Stromal cell of bone marrow (primary cell): ENCODE data around the gene CELSR3.
A peak's percentile ranks its signal among the peaks of the same experiment; 100 is the strongest.

ENCODE experiments used
- DNase-seq: peaks from one replicate; pipeline ENCODE4 v3.0.0-alpha.2; 2012; ENCODE audit warnings: low read depth

CELSR3 gene

GRCh38 chr3:48661501-48662144, 1.1 kb downstream of the CELSR3 start:
- DNase-seq, result no peak

GRCh38 chr3:48660800-48661400, 1.8 kb downstream of the CELSR3 start:
- DNase-seq, result no peak

- DNase-seq, result no peak
Observed at GRCh38 chr3:48656841-48657281, 5.8 kb downstream of the CELSR3 start.

GRCh38 chr3:48656061-48656840, 6.4 kb downstream of the CELSR3 start:
- DNase-seq, result no peak

- no peak for DNase-seq
Observed at GRCh38 chr3:48655606-48656005, 7.1 kb downstream of the CELSR3 start.

- DNase-seq, result no peak
Observed at GRCh38 chr3:48655063-48655462, 7.6 kb downstream of the CELSR3 start.

- DNase-seq, result no peak
Observed at GRCh38 chr3:48652923-48653715, 9.6 kb downstream of the CELSR3 start.

GRCh38 chr3:48651771-48652170, 10.9 kb downstream of the CELSR3 start:
- DNase-seq, result no peak

- DNase-seq, result no peak
Observed at GRCh38 chr3:48650723-48651122, 12.0 kb downstream of the CELSR3 start.

- DNase-seq, result no peak
Observed at GRCh38 chr3:48648188-48648850, 14.4 kb downstream of the CELSR3 start.

- DNase-seq, result no peak
Observed at GRCh38 chr3:48647714-48648113, 15.0 kb downstream of the CELSR3 start.

- DNase-seq, result no peak
Observed at GRCh38 chr3:48644898-48645760, 17.6 kb downstream of the CELSR3 start.

- DNase-seq, result no peak
Observed at GRCh38 chr3:48642605-48643004, 20.1 kb downstream of the CELSR3 start.

- DNase-seq, result no peak
Observed at GRCh38 chr3:48641396-48641795, 21.3 kb downstream of the CELSR3 start.

- DNase-seq, result no peak
Observed at GRCh38 chr3:48639944-48640606, 22.6 kb downstream of the CELSR3 start.

- no peak for DNase-seq
Observed at GRCh38 chr3:48637305-48637704, 25.4 kb downstream of the CELSR3 start.

- no peak for DNase-seq
Observed at GRCh38 chr3:48636149-48636655, 26.5 kb downstream of the CELSR3 start.

- DNase-seq, result peak; percentile 95
Observed at GRCh38 chr3:48635222-48636021, 27.3 kb downstream of the CELSR3 start, which contains the start of gene SLC26A6. Gene SLC26A6, minus strand, starts transcription at chr3:48635461. Its CDS starts 68 bp downstream, at chr3:48635393.

GRCh38 chr3:48634661-48635221, 27.9 kb downstream of the CELSR3 start:
- peak; percentile 21 for DNase-seq
